GM13977 (cell line): ENCODE data around the gene GNAQ.

Source experiments
- DNase-seq: peaks from one replicate; pipeline ENCODE4 v3.0.0; 2012; ENCODE audit warnings: low spot score
- in situ Hi-C: fragments of 300-500 bp; cut with MboI; formaldehyde crosslinking; loops from one replicate; pipeline ENCODE4 v1.12.0; 2022; ENCODE audit warnings: low sequenced_read_pairs, low pct_unique_long_range_greater_than_20kb, mixed read lengths, inconsistent platforms; ENCODE audit not compliant: unreplicated experiment
- TF ChIP-seq, protein P1 (sequence below): IDR thresholded peaks from 2 replicates; pipeline ENCODE4 v1.5.1; 2012; ENCODE audit warnings: mild to moderate bottlenecking, control low read depth; ENCODE audit not compliant: insufficient read depth; ENCODE audit errors: extremely low read depth, missing control alignments

The GNAQ gene

GRCh38 chr9:77938163-77938562, 93.4 kb downstream of the GNAQ start:
- TF ChIP-seq, protein P1, sequence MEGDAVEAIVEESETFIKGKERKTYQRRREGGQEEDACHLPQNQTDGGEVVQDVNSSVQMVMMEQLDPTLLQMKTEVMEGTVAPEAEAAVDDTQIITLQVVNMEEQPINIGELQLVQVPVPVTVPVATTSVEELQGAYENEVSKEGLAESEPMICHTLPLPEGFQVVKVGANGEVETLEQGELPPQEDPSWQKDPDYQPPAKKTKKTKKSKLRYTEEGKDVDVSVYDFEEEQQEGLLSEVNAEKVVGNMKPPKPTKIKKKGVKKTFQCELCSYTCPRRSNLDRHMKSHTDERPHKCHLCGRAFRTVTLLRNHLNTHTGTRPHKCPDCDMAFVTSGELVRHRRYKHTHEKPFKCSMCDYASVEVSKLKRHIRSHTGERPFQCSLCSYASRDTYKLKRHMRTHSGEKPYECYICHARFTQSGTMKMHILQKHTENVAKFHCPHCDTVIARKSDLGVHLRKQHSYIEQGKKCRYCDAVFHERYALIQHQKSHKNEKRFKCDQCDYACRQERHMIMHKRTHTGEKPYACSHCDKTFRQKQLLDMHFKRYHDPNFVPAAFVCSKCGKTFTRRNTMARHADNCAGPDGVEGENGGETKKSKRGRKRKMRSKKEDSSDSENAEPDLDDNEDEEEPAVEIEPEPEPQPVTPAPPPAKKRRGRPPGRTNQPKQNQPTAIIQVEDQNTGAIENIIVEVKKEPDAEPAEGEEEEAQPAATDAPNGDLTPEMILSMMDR = no peak
- no peak for DNase-seq
- in situ Hi-C loops = no loop called here

- peak; percentile 7 for DNase-seq
- TF ChIP-seq, protein P1 = no peak
- in situ Hi-C loops = no loop called here
Observed at GRCh38 chr9:77935974-77936373, 95.6 kb downstream of the GNAQ start.

DNA sequence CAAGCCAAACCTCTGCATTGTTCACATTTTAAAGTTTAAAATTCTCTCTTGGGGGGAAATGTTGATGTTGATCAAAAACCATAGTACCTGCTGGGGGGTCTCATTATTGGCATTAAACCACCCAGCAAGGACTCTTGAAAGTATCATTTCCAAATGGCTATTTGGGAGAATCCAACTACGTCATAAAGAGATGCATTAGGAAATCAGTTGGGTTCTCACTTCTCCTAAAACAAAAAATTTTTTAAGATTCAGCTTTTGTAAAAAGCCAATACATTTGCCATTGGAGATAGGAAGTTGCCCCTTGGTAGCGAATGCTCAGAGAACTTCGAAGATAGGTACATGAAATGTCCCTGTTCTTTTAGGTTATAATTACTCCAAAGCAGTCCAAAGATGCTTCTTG, 96.4 kb downstream of the GNAQ start:
- TF ChIP-seq, protein P1 = no peak
- no peak for DNase-seq

GRCh38 chr9:77933976-77934375, 97.6 kb downstream of the GNAQ start:
- in situ Hi-C loops = no loop called here
- no peak for DNase-seq
- TF ChIP-seq, protein P1 = no peak

More for the DNA sequence above, 96.4 kb downstream of the GNAQ start:
- in situ Hi-C loops = no loop called here

GRCh38 chr9:77933019-77933418, 98.6 kb downstream of the GNAQ start:
- TF ChIP-seq, protein P1 = no peak
- in situ Hi-C loops = no loop called here
- no peak for DNase-seq

- in situ Hi-C loops = no loop called here
- TF ChIP-seq, protein P1 = no peak
- DNase-seq = no peak
Observed at GRCh38 chr9:77929942-77930341, 101.7 kb downstream of the GNAQ start.

GRCh38 chr9:77927265-77927664, 104.3 kb downstream of the GNAQ start:
- TF ChIP-seq, protein P1 = no peak
- in situ Hi-C loops = no loop called here
- DNase-seq = no peak
